Fibroblast of pulmonary artery (primary cell): ENCODE measurements around the gene LRRC25.

ENCODE experiments used
- DNase-seq: peaks from one replicate; pipeline ENCODE4 v3.0.0-alpha.2; 2010; ENCODE audit warnings: low read depth
- H3K4me3 ChIP-seq: replicated peaks from 2 replicates; pipeline ENCODE4 v1.5.1; 2011; ENCODE audit warnings: low read depth, mild to moderate bottlenecking, control low read depth, low read length, moderate library complexity
- CTCF ChIP-seq: IDR thresholded peaks from 2 replicates; pipeline ENCODE4 v1.5.1; 2011; ENCODE audit warnings: mild to moderate bottlenecking, control low read depth, low read length, inconsistent platforms; ENCODE audit errors: missing control alignments

Gene LRRC25

GRCh38 chr19:18421371-18421959, 24.0 kb upstream of the LRRC25 start:
- H3K4me3 ChIP-seq = peak overlapping the region; percentile 75
- no peak for DNase-seq
- no peak for TF ChIP-seq CTCF

GRCh38 chr19:18420930-18421329, 23.5 kb upstream of the LRRC25 start:
- H3K4me3 ChIP-seq = peak overlapping the region; percentile 75
- no peak for DNase-seq
- no peak for TF ChIP-seq CTCF

- peak overlapping the region; percentile 75 for H3K4me3 ChIP-seq
- DNase-seq = no peak
- TF ChIP-seq CTCF = no peak
Measured at GRCh38 chr19:18419699-18420460, 22.5 kb upstream of the LRRC25 start.

GRCh38 chr19:18419195-18419698, 21.8 kb upstream of the LRRC25 start, which contains the start of gene SSBP4:
Gene SSBP4 (plus strand): TSS chr19:18419398. CDS start chr19:18419649, 251 bp downstream.
- peak within 1 kb of the TSS; percentile 75 for H3K4me3 ChIP-seq
- peak; percentile 81 for DNase-seq
- no peak for TF ChIP-seq CTCF

GRCh38 chr19:18418483-18419194, 21.2 kb upstream of the LRRC25 start:
- TF ChIP-seq CTCF = no peak
- no peak for DNase-seq

GRCh38 chr19:18418029-18418482, 20.6 kb upstream of the LRRC25 start:
- no peak for DNase-seq
- no peak for TF ChIP-seq CTCF
- no peak overlapping the region for H3K4me3 ChIP-seq

More at GRCh38 chr19:18418483-18419194, 21.2 kb upstream of the LRRC25 start:
- peak overlapping the region; percentile 32 for H3K4me3 ChIP-seq
